SIG-M5 treated with dmso at 0.1 percent for 504 hours (cell line): Measurements from ENCODE around the gene CSK.

Experiments used
- DNase-seq: peaks from one replicate; lab custom pipeline; 2025; ENCODE audit not compliant: unreplicated experiment; lab: John Stamatoyannopoulos, UW

The CSK gene

GRCh38 chr15:74800559-74801094 is 18.7 kb downstream of the CSK start:
- no peak for DNase-seq

DNA sequence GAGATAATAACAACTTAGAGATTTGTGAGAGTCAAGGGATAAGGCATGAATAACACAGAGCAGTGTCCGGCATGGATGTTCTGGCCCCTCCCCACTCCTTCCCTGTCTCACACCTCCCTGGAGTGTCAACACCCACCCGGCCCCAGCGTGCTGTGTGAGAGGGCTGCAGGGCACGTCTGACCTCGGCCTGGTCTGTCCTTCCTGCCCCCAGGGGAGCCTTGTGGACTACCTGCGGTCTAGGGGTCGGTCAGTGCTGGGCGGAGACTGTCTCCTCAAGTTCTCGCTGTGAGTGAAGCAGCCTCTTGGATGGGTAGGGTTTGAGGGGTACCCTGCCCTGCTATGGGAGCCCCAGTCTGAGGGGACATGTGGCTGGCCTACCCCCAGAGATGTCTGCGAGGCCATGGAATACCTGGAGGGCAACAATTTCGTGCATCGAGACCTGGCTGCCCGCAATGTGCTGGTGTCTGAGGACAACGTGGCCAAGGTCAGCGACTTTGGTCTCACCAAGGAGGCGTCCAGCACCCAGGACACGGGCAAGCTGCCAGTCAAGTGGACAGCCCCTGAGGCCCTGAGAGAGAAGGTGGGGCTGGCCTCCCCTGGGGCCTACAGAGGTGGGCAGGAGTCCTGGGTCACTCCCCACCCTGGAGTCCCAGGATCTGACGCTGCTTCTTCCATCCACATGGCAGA is 19.6 kb downstream of the CSK start:
- DNase-seq: no peak

DNA sequence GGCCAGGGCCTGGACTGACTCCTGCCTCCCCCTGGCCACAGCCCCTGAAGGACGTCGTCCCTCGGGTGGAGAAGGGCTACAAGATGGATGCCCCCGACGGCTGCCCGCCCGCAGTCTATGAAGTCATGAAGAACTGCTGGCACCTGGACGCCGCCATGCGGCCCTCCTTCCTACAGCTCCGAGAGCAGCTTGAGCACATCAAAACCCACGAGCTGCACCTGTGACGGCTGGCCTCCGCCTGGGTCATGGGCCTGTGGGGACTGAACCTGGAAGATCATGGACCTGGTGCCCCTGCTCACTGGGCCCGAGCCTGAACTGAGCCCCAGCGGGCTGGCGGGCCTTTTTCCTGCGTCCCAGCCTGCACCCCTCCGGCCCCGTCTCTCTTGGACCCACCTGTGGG is 20.4 kb downstream of the CSK start:
- no peak for DNase-seq

DNA sequence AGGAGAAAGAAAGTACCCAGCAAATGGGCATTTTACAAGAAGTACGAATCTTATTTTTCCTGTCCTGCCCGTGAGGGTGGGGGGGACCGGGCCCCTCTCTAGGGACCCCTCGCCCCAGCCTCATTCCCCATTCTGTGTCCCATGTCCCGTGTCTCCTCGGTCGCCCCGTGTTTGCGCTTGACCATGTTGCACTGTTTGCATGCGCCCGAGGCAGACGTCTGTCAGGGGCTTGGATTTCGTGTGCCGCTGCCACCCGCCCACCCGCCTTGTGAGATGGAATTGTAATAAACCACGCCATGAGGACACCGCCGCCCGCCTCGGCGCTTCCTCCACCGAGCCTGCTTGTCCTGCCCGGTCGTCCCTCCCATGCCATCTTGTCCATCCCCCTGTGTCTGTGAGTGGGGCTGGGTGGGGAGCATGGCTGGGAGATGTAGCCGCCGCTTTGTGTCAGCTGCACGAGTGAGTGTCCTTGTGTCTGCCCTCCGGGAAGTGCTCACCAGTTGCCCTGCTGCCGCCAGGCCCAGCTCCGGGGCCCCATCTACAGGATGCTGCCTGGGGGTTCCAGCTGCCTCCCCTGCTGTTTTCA is 21.1 kb downstream of the CSK start:
- DNase-seq: no peak

- no peak for DNase-seq
Observed at GRCh38 chr15:74804935-74805334, 23.1 kb downstream of the CSK start.

GRCh38 chr15:74807282-74807681 is 25.4 kb downstream of the CSK start:
- DNase-seq: no peak

DNA sequence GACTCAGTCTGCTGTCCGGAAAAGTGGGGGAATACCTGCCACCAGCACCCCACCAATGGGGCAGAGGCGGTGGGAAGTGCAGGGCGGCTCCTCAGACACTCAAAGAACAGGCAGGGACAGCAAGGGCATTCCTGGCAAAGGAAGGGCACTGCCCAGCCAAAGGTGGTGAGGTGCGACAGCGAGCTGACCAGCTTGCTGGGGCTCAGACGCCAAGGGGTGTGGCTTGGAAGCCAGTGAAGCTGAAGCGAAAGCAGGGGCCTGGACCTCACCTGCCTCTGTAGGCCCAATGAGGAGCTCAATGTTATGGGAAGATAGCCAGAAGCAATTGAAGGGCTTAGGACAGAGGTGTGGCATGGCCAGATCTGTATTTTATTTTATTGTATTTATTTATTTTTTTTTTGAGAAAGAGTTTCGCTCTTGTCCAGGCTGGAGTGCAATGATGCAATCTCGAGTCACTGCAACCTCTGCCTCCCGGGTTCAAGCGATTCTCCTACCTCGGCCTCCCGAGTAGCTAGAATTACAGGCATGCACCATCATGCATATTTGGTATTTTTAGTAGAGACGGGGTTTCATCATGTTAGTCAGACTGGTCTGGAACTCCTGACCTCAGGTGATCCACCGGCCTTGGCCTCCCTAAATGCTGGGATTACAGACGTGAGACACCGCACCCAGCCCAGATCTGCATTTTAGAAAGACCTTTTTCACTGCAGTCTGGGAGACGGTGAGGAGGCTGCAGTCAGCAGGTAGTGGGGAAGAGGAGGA is 26.4 kb downstream of the CSK start:
- DNase-seq: no peak

GRCh38 chr15:74808840-74809229 is 27.0 kb downstream of the CSK start:
- DNase-seq: no peak

- no peak for DNase-seq
Observed at GRCh38 chr15:74809242-74809641, 27.4 kb downstream of the CSK start.

- DNase-seq: no peak
Observed at GRCh38 chr15:74809956-74810355, 28.1 kb downstream of the CSK start.

DNA sequence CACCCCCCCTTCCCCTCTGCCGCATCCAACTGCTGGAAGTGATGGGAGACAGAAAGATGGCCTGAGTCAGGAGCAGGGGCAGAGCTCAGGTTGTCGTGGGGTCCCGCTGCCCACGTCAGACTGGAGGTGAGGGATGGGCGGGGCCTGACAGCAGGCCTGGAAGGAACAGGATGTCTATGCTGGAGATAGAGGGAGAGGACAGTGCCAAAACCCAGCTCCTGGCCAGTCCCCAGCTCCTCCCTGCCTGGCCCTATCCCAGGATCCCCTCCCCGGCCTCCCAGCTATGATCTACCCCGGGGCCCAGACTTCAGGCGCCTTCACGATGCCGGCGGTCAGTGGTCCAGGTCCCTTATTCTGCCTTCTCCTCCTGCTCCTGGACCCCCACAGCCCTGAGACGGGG is 30.7 kb downstream of the CSK start, which contains the start of gene LMAN1L:
LMAN1L (plus strand) TSS at position 303 of the 400 bp plus-strand sequence; CDS start at position 323, 20 bp downstream.
- DNase-seq: no peak

- no peak for DNase-seq
Observed at GRCh38 chr15:74815121-74815934, 33.4 kb downstream of the CSK start.

- DNase-seq: no peak
Observed at GRCh38 chr15:74815961-74816360, 34.1 kb downstream of the CSK start.

DNA sequence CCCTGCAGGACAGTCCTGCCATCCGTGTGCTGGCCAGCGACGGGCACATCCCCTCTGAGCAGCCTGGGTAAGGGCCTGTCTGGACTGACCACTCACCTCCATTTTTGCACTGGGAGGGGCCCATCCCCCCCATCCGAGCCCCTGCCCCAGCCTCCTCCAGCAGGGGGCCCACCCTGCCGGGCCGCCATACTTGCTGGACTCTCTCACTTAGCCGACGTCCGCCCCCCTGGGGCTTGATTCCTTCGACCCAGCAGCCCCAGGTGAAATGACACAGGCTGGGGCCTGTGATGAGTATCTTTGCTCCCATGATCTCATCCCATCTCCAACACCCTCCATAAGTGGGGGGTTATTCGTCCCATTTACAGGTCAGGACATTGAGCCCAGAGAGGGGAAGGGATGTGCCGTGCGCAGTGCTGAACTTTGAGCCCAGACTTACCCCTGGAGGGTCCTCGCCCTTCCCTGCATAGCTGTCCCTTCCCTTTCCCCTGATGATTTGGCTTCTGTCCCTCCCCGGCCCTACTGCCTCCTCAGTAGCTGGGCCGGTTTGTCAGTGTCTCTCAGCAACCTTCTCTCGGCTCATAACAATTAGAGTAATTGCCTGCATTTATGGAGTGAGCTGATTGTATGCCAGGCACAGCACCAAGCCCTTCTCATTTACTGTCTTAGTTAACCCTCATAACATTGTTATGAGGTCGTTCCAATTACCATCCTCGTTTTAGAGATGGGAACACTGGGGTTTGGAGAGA is 34.9 kb downstream of the CSK start:
- no peak for DNase-seq

GRCh38 chr15:74817370-74817737 is 35.5 kb downstream of the CSK start:
- peak; percentile 45 for DNase-seq

GRCh38 chr15:74820056-74820455 is 38.2 kb downstream of the CSK start:
- no peak for DNase-seq

GRCh38 chr15:74821091-74821789 is 39.4 kb downstream of the CSK start:
- DNase-seq: peak; percentile 55

DNA sequence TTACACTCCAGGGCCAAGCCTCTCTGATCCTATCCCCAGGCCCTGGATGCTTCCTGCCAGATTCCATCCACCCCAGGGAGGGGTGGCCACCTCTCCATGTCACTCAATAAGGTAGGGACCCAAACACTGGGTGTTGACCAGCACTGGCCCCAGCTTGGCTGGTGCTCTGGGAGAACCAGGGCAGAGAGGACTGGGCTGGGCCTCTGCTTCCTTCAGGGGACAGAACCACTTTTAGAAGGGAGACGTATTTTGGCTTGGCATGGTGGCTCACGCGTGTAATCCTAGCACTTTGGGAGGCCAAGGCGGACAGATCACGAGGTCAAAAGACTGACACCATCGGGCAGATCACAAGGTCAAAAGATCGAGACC is 39.9 kb downstream of the CSK start:
- no peak for DNase-seq

- no peak for DNase-seq
Observed at GRCh38 chr15:74822233-74822632, 40.4 kb downstream of the CSK start.

DNA sequence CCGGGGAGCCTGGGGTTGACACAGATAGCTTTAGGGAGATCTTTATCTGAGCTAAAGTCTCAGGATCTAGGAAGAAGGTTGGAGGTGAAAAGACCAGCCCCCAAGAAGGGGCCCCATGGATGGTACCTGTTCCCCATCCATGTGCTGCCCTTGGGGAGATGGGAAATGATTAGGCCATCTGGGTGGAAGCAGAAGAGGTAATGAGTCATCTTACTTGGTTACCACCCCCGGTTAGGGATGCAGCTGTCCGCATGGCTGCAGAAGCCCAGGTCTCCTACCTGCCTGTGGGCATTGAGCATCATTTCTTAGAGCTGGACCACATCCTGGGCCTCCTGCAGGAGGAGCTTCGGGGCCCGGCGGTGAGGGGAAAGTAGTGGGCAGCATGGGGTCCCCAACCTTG is 41.4 kb downstream of the CSK start:
- DNase-seq: no peak
